ENCODE measurements around the gene PCCA. TPM values are rescaled to one million over a fixed set of nuclear protein-coding genes. Genes with fewer than 3 reads are reported as not detected.

The PCCA gene
- total and polyA plus RNA-seq, 2 donors (not counting 3 experiments of a cell fraction or from before 2014, with no cell fraction given) = 5.7 to 20.2 TPM

GRCh38 chr13:100520936-100521850, 432.3 kb downstream of the PCCA start:
- Histone ChIP-seq H3K9me1 (replicated peaks; ENCODE audit: control insufficient read depth, extremely low read depth, insufficient read depth, low read length) (no peaks in the 10 kb centered on the region), H2AFZ (ENCODE audit: low read depth, low read length) (no peak overlapping the region), H3K79me2 (ENCODE audit: control insufficient read depth, insufficient read depth, low read length) (no peaks in the 10 kb centered on the region), H3K27ac (ENCODE audit: insufficient read depth, low read depth, low read length) (no peak overlapping the region), H3K9me3 (replicated peaks; ENCODE audit: control insufficient read depth, insufficient read depth, low read length) (no peaks in the 10 kb centered on the region), H3K4me3 (replicated peaks in 1 of 3; ENCODE audit: insufficient read depth in 1 of 3, low read depth in 1 of 3, low read length in 3 of 3) (no peak overlapping the region), H3K4me1 (ENCODE audit: control insufficient read depth, extremely low read depth, insufficient read depth, low read length) (no peaks in the 10 kb centered on the region), H4K20me1 (replicated peaks; ENCODE audit: control insufficient read depth, extremely low read depth, insufficient read depth, low read length) (no peaks in the 10 kb centered on the region), H3K9ac (replicated peaks; ENCODE audit: extremely low read depth, insufficient read depth, low read length) (no peak overlapping the region), H3K36me3 (ENCODE audit: control insufficient read depth in 2 of 2, extremely low read depth in 1 of 2, insufficient read depth in 2 of 2, low read length in 2 of 2) (no peaks in the 10 kb centered on the region), H3K4me2 (ENCODE audit: insufficient read depth, low read length) (no peak overlapping the region), H3K27me3 (ENCODE audit: control insufficient read depth in 2 of 2, insufficient read depth in 2 of 2, low read length in 2 of 2) (no peaks in the 10 kb centered on the region)
- intact Hi-C loops (cut with micrococcal nuclease) (no loop called here), dilution Hi-C loops (cut with MboI; ENCODE audit: extremely low pct_ligation_motif_present, low sequenced_read_pairs) (no loop called here)
- FAIRE-seq (no peak), DNase-seq (ENCODE audit: low read depth, low spot score) (no peak)
- POLR2A ChIA-PET = no interaction called here
- CTCF ChIA-PET = no interaction called here
- TF ChIP-seq POLR2A (IDR thresholded peaks at IDR 0.05; ENCODE audit: low read depth, low read length) (no peak), EZH2 (IDR thresholded peaks at IDR 0.05; ENCODE audit: borderline replicate concordance, low read depth, low read length, severe bottlenecking) (no peak)
- no TSS peak for BruUV-seq (replicated peaks)

- TF ChIP-seq JUN (IDR thresholded peaks at IDR 0.05; ENCODE audit: borderline replicate concordance, insufficient read depth, insufficient read length, low read depth) (no peak), POLR2A (IDR thresholded peaks at IDR 0.05; ENCODE audit: low read depth, low read length) (no peak), MAX (IDR thresholded peaks at IDR 0.05; ENCODE audit: insufficient read depth, insufficient read length) (no peak), POLR2AphosphoS5 (IDR thresholded peaks at IDR 0.05; ENCODE audit: insufficient read depth, low read depth, low read length) (no peak), FOS (IDR thresholded peaks at IDR 0.05; ENCODE audit: borderline replicate concordance, insufficient read depth, low read length) (no peak), CTCF (IDR thresholded peaks at IDR 0.05; ENCODE audit: extremely low read depth in 1 of 2, insufficient read depth in 1 of 2, low read depth in 1 of 2, low read length in 2 of 2) (no peak), EZH2 (IDR thresholded peaks at IDR 0.05; ENCODE audit: borderline replicate concordance, low read depth, low read length, severe bottlenecking) (no peak), MYC (IDR thresholded peaks at IDR 0.05; ENCODE audit: low read depth, low read length) (no peak), GATA2 (IDR thresholded peaks at IDR 0.05; ENCODE audit: insufficient read depth, insufficient read length, low read depth, low read length) (no peak)
- no peak for FAIRE-seq
- Histone ChIP-seq H2AFZ (ENCODE audit: low read depth, low read length) (no peak overlapping the region), H3K4me1 (ENCODE audit: control insufficient read depth, extremely low read depth, insufficient read depth, low read length) (no peaks in the 10 kb centered on the region), H3K79me2 (ENCODE audit: control insufficient read depth, insufficient read depth, low read length) (no peaks in the 10 kb centered on the region), H3K36me3 (ENCODE audit: control insufficient read depth in 2 of 2, extremely low read depth in 1 of 2, insufficient read depth in 2 of 2, low read length in 2 of 2) (no peaks in the 10 kb centered on the region), H3K4me3 (replicated peaks in 1 of 3; ENCODE audit: insufficient read depth in 1 of 3, low read depth in 1 of 3, low read length in 3 of 3) (no peak overlapping the region), H3K27ac (ENCODE audit: insufficient read depth, low read depth, low read length) (no peak overlapping the region), H3K4me2 (ENCODE audit: insufficient read depth, low read length) (no peak overlapping the region), H3K27me3 (ENCODE audit: control insufficient read depth in 2 of 2, insufficient read depth in 2 of 2, low read length in 2 of 2) (no peaks in the 10 kb centered on the region), H4K20me1 (replicated peaks; ENCODE audit: control insufficient read depth, extremely low read depth, insufficient read depth, low read length) (no peaks in the 10 kb centered on the region), H3K9me3 (replicated peaks; ENCODE audit: control insufficient read depth, insufficient read depth, low read length) (no peaks in the 10 kb centered on the region), H3K9ac (replicated peaks; ENCODE audit: extremely low read depth, insufficient read depth, low read length) (no peak overlapping the region), H3K9me1 (replicated peaks; ENCODE audit: control insufficient read depth, extremely low read depth, insufficient read depth, low read length) (no peaks in the 10 kb centered on the region)
- intact Hi-C loops (cut with micrococcal nuclease) = no loop called here
- dilution Hi-C loops (cut with MboI; ENCODE audit: extremely low pct_ligation_motif_present, low sequenced_read_pairs) = no loop called here
- CTCF ChIA-PET = no interaction called here
- no TSS peak for BruUV-seq (replicated peaks)
- DNase-seq (ENCODE audit: low read depth, low spot score) = no peak
- POLR2A ChIA-PET = no interaction called here
Measured at GRCh38 chr13:100521851-100522617, 433.1 kb downstream of the PCCA start.
